Muscle layer of duodenum (tissue), 2 donors: ENCODE data around the gene GAS2L2.
"Not testable (repeated sequence)": the region's sequence is repeated elsewhere in the genome, so short reads cannot be mapped to it uniquely, and the experiment has no call there.

Source experiments
- H3K27ac ChIP-seq: one replicate; pipeline ENCODE4 v1.7.0; 2013; ENCODE audit warnings: mild to moderate bottlenecking, low read length
- H3K27me3 ChIP-seq: one replicate; pipeline ENCODE4 v1.7.0; 2013; ENCODE audit warnings: low read depth, mild to moderate bottlenecking, control low read depth, low read length
- H3K36me3 ChIP-seq, 2 donors: one replicate each; pipeline ENCODE4 v1.7.0; 2013; ENCODE audit warnings: low read length in 2 of 2, control low read depth in 1 of 2, mild to moderate bottlenecking in 1 of 2; ENCODE audit not compliant: insufficient read depth in 2 of 2, control insufficient read depth in 1 of 2
- H3K4me1 ChIP-seq, 2 donors: one replicate each; pipeline ENCODE4 v1.7.0; 2013; ENCODE audit warnings: low read length in 2 of 2, mild to moderate bottlenecking in 2 of 2, control low read depth in 1 of 2, moderate library complexity in 1 of 2; ENCODE audit not compliant: insufficient read depth in 2 of 2, control insufficient read depth in 1 of 2
- H3K4me3 ChIP-seq, 2 donors: one replicate each; pipeline ENCODE4 v1.7.0; 2013; ENCODE audit warnings: low read length in 2 of 2, low read depth in 1 of 2, mild to moderate bottlenecking in 1 of 2
- H3K9me3 ChIP-seq, 2 donors: one replicate each; pipeline ENCODE4 v1.7.0; 2013; ENCODE audit warnings: low read length in 2 of 2, control low read depth in 1 of 2, mild to moderate bottlenecking in 1 of 2; ENCODE audit not compliant: control insufficient read depth in 1 of 2
- donor health status: healthy.

GAS2L2 gene

DNA sequence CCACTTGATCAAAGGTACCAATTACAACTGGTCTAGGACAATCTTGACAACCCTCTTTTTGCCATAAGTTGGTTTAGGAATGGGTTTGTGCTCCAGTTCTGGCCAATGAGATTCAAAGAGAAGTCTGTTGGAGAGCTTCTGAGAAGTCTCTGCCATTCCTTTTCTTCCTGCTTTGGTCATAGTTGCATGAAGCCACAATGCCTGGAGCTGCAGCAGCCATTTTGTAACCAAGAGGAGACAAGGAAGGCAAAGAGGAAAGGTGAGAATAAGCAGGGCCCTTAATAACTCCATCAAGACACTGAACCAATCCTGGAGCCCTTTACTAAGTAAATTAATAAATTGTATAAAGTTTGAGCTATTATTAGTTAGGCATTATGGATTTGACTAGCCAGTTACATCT is 4.2 kb upstream of the GAS2L2 start:
- Histone ChIP-seq H3K36me3 (no peaks in the 10 kb centered on the region), H3K27me3 (no peaks in the 10 kb centered on the region), H3K4me1 (peaks cover 0 to 12% of the 10 kb centered on the region in 2 donors), H3K27ac (no peak overlapping the region), H3K9me3 (no peaks in the 10 kb centered on the region), H3K4me3 (no peak overlapping the region)

DNA sequence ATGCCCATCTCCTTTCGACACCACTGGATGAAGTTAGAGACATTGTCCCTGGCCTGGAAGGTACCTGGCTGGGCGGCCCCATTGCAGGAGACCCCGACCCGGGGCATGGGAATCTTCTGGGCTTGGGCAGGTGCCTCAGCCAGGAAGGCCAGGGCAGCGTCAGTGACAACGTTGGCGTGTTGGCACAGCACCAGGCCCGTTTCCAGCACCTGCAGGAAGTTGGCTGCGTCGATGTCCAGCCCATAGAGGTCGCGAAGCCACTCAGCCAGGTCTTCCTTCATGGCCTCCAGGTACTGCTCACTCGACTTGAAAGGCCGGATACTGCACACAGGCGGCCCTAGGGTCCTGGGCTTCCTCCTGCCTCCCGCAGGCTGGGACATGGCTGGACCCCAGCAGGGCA is 568 bp downstream of the GAS2L2 start:
- Histone ChIP-seq H3K9me3 (no peaks in the 10 kb centered on the region), H3K27me3 (peaks cover 20% of the 10 kb centered on the region), H3K27ac (no peak overlapping the region), H3K36me3 (no peaks in the 10 kb centered on the region), H3K4me1 (peaks cover 0 to 21% of the 10 kb centered on the region in 2 donors), H3K4me3 (no peak overlapping the region)

DNA sequence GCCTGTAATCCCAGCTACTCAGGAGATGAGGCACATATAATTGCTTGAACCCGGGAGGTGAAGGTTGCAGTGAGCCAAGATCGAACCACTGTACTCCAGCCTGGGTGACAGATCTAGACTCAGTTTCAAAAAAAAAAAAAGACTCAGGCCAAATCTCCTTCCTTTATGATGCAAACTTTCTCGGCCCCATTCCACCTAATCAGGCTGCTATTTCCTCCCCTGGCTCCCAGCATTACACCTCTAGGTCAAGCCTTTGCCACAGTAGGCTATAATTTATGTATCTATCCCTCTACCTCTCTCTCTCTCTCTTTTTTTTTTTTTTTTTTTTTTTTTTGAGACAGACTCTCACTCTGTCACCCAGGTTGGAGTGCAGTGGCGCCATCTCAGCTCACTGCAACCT is 1.5 kb downstream of the GAS2L2 start:
- H3K27me3 ChIP-seq: peaks cover 20% of the 10 kb centered on the region
- H3K27ac ChIP-seq, H3K36me3 ChIP-seq, H3K4me3 ChIP-seq, H3K9me3 ChIP-seq: not testable (repeated sequence)
- H3K4me1 ChIP-seq: peaks cover 0 to 21% of the 10 kb centered on the region in 2 donors

DNA sequence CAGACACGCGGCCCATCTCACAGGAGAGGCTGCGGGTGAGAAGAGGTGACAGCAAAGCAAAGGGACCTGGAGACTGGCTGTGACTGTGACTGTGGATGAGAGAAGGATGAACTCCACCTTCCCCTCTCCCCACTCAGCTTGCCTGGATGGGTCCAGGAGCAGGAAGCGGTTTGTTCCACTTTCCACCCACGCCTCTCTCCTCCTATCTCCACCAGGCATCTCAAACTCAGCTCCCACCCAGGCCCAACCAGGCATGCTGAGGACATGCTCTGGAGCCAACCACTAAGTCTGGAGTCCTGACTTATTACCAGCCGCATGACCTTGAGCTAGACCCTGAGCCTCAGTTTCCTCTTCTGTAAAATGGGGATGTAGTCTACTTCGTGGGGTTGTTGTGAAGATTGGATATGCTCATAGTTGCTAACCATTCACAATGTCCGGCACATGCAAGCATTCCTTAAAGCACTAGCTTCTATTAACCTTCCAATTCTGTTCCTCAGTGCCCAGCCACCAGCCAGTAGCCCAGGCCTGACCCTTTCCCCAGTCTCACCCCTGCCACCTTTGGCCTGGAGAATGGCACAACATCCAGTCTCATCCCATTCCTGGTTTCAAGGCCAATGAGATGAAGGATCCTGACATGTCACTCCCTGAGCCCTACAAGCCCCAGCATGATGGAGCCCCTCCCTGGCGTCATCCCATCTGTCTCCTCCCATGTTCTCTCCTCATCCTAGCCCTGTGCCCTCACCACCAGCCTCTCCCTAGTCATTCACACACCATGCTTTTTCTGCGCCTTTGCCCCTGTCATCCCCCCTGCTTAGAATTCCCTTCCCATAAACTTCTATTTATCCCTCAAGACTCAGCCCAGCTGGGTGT is 2.3 kb downstream of the GAS2L2 start:
- Histone ChIP-seq H3K9me3 (no peaks in the 10 kb centered on the region), H3K27ac (no peak overlapping the region), H3K27me3 (peaks cover 20% of the 10 kb centered on the region), H3K4me1 (peaks cover 0 to 21% of the 10 kb centered on the region in 2 donors), H3K36me3 (no peaks in the 10 kb centered on the region), H3K4me3 (no peak overlapping the region)

DNA sequence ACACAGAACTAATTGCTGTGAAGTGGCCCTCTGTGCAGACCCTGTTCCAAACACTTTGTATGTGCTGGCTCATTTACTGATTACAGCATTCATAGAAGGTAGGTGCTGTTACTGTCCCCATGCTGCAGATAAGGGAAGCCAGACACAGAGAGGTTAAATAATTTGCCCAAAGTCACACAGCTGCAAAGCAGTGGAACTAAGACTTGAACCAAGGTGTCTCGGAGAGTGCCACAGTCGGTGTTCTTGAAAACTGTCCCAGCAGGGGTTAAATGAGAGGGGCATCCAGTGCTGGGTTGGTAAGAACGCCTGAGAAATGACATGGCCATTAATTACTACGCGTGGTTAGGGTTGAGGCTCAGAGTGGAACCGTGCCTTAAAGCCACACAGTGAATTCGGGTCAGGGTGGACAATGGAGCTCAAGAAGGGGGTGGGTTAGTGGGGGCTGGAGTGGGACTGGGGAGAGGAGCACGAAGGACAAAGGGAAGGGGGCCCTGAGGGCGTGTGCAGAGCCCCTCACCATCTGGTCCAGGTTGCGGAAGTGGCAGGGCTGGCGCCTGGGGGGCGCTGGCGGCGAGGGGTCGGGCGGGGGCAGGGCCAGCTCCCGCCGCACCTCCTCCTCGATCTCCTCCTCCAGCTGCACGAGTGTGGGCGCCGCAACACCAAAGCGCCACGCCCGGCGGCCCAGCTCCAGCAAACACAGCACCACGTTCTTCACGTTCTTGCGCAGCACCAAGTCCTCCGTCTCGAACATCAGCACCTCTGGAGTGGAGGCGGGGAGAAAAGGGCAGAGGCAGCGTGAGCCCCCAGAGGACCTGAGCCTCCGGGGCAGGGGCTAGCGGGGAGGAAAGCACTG is 3.3 kb downstream of the GAS2L2 start:
- H3K27me3 ChIP-seq: peaks cover 20% of the 10 kb centered on the region
- no peaks in the 10 kb centered on the region for H3K9me3 ChIP-seq
- peak overlapping the region in 1 of 2 donors; percentile 35 for H3K4me3 ChIP-seq
- H3K27ac ChIP-seq: no peak overlapping the region
- H3K4me1 ChIP-seq: peaks cover 0 to 21% of the 10 kb centered on the region in 2 donors
- H3K36me3 ChIP-seq: no peaks in the 10 kb centered on the region

DNA sequence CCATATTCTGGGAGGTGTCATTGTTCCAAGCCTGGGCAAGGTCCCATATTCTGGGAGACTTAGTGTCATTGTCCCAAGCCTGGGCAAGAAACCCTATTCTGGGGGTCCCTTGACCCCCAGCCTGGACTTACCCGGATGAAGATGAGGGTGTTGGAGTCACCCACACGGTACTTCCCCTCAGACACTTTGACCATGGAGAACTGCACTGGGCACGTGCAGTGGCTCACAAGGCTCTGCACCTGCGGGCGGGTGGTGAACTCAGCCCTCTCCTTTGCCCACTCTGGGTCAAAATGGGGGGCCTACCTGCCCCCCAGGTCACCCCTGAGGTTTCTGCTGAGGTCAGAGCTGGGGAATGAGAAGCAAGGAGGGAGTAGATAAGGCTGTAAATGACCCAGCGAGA is 4.1 kb downstream of the GAS2L2 start:
- Histone ChIP-seq H3K27ac (no peak overlapping the region), H3K27me3 (peaks cover 20% of the 10 kb centered on the region), H3K36me3 (no peaks in the 10 kb centered on the region), H3K4me3 (no peak overlapping the region), H3K4me1 (peaks cover 0 to 21% of the 10 kb centered on the region in 2 donors), H3K9me3 (no peaks in the 10 kb centered on the region)

DNA sequence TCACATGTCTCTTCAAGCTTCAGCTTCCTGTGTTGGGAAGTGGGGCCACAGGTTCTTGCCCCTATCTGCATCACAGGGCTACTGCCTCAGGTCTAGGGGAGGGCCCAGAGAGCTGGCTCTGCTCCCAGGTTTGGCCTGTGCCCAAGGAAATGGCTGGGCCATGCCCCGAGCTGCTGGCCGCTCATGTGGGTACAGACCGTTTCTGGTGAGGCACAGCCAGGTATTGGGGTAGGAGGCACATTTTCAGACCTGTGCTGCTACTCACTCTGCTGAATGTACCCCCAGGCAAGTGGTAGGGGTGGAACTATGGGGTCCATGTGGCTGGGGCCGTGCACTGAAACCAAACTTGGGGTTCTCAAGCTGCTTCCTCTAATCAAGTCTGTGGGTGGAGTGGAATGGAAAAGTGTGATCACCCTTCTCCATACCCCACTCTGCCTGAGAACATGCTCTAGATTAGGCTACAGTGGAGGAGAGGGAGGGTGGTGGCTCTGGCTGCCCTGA is 4.6 kb downstream of the GAS2L2 start:
- Histone ChIP-seq H3K4me1 (peaks cover 2 to 21% of the 10 kb centered on the region in 2 donors), H3K27me3 (peaks cover 20% of the 10 kb centered on the region), H3K4me3 (no peak overlapping the region), H3K9me3 (no peaks in the 10 kb centered on the region), H3K27ac (no peak overlapping the region), H3K36me3 (no peaks in the 10 kb centered on the region)

DNA sequence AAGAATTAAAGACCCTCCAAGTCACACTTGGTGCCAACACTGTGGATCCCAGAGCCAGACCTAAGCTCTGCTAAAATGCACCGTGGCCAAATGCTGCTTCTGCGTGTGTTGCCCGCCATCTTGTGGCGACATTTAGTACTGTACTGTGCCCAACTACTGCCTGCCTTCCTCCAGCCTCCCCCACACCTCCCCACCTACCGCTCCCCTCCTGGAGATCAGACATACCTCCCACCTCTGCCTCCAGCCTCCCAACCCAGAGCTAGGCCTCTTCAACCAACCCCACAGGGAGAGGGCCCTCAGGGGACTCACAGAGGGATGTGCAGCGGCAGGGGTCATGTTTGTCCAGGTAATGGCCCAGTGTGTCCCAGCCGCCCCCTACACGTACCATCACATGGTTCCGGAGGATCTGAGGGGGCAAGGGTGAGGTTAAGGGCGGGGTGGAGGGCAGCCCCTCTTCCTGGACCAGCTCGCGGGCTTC is 5.5 kb downstream of the GAS2L2 start:
- H3K27me3 ChIP-seq: peaks cover 26% of the 10 kb centered on the region
- no peak overlapping the region for H3K27ac ChIP-seq
- H3K4me3 ChIP-seq: no peak overlapping the region
- no peaks in the 10 kb centered on the region for H3K9me3 ChIP-seq
- peaks cover 2 to 12% of the 10 kb centered on the region in 2 donors for H3K4me1 ChIP-seq
- H3K36me3 ChIP-seq: no peaks in the 10 kb centered on the region

DNA sequence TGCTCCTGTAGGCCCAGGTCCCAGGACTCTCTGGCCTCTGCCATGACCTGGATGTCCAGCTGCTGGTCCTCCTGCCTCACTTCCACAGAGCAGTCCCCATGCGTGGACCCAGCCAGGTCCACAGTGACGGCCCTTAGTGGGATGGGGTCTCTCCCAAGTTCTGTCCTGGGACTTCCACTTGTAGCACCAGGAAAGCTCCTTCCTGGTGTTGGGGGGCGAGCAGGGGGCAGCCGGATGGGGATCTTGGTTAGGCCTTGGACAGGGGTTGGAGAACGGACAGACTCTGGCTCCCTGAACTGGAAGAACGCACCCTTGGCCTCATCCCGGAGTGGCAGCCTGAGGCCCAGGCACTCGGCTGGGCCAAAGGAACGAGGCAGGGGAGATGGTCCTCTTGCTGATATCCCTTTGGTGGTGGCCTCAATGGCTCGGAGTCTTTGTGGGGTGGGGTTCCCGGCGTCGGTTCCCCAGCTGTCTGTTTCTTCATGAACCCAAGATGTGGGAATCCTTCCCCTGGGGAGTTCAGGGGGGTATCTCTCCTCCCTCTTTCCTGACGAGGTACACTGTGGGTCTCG is 7.2 kb downstream of the GAS2L2 start:
- Histone ChIP-seq H3K36me3 (no peaks in the 10 kb centered on the region), H3K4me3 (no peak overlapping the region), H3K27me3 (peaks cover 37% of the 10 kb centered on the region), H3K27ac (no peak overlapping the region), H3K4me1 (peaks cover 2 to 16% of the 10 kb centered on the region in 2 donors), H3K9me3 (no peaks in the 10 kb centered on the region)

DNA sequence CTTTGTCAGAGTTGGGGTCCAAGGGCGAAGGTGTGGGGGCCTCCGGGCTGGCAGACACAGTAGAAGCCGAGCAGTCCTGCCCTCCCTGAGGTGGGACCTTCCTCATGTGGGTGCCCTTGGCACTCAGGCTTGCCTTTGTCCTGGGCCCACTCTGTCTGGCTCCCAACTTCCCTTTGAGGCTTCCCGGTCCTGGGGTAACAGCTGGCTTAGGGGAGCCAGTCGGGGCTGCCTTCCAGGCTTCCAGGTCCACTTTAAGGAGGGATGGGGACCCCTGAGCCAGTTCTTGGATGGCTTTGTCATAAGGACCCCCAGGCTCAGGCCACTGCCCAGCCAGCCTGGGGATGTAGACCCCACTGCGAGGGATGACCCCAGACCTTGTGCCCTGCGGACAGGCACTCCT is 7.8 kb downstream of the GAS2L2 start:
- no peaks in the 10 kb centered on the region for H3K36me3 ChIP-seq
- no peak overlapping the region for H3K27ac ChIP-seq
- H3K27me3 ChIP-seq: peaks cover 37% of the 10 kb centered on the region
- no peaks in the 10 kb centered on the region for H3K9me3 ChIP-seq
- H3K4me3 ChIP-seq: no peak overlapping the region
- H3K4me1 ChIP-seq: peaks cover 2 to 16% of the 10 kb centered on the region in 2 donors

DNA sequence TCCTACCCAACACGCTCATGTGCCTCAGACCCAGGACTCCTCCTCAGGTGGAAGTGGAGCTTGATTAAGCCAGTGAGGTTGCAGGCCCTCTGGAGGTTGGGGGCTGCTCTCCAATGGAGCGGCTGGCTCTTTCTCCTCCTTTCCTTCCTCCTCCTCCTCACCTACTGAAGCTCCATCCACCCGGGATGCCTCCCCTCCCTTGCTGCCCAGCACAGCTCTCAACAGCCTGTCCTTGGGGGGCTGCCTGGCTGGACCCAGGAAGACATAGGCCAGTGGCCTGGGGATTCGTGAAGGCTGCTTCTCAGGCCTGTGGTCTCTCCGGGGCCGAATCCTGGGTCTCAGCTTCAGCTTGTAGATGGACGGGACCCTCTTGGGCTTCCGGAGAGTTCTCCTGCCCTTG is 8.2 kb downstream of the GAS2L2 start:
- Histone ChIP-seq H3K27me3 (peaks cover 38% of the 10 kb centered on the region), H3K27ac (no peak overlapping the region), H3K4me1 (peaks cover 2 to 12% of the 10 kb centered on the region in 2 donors), H3K4me3 (no peak overlapping the region), H3K9me3 (no peaks in the 10 kb centered on the region), H3K36me3 (no peaks in the 10 kb centered on the region)
